Transverse colon (tissue), 3 donors: ENCODE results near the gene YDJC.
"Not testable (repeated sequence)": the region's sequence is repeated elsewhere in the genome, so short reads cannot be mapped to it uniquely, and the experiment has no call there.

Experiments used
- CTCF ChIP-seq, 5 experiments: fragments of 200-600 bp in 3 of 5; fragments of 450-650 bp in 2 of 5; sonication (generic) in 3 of 5; IDR thresholded peaks; 1 replicate in 2 of 5; 2 replicates in 3 of 5; pipeline ENCODE4 v1.5.1; 2016 to 2017; ENCODE audit warnings: antibody characterized with exemption in 5 of 5, inconsistent platforms in 3 of 5, mild to moderate bottlenecking in 2 of 5, moderate library complexity in 1 of 5
- POLR2A ChIP-seq: fragments of 450-650 bp; IDR thresholded peaks from one replicate; pipeline ENCODE4 v1.6.1; 2016; ENCODE audit warnings: antibody characterized with exemption, mild to moderate bottlenecking, moderate library complexity

- TF ChIP-seq CTCF (IDR thresholded peaks at IDR 0.05); POLR2A: not testable (repeated sequence)
Observed at GRCh38 chr22:21596356-21597135, 33.3 kb downstream of the YDJC start.
